ENCODE results near the gene SLC9C1. TPM values are rescaled to one million over a fixed set of nuclear protein-coding genes. Genes with fewer than 3 reads are reported as not detected.
A peak's percentile ranks its signal among the peaks of the same experiment; 100 is the strongest.

The SLC9C1 gene
- 0.10 TPM for total RNA-seq

DNA sequence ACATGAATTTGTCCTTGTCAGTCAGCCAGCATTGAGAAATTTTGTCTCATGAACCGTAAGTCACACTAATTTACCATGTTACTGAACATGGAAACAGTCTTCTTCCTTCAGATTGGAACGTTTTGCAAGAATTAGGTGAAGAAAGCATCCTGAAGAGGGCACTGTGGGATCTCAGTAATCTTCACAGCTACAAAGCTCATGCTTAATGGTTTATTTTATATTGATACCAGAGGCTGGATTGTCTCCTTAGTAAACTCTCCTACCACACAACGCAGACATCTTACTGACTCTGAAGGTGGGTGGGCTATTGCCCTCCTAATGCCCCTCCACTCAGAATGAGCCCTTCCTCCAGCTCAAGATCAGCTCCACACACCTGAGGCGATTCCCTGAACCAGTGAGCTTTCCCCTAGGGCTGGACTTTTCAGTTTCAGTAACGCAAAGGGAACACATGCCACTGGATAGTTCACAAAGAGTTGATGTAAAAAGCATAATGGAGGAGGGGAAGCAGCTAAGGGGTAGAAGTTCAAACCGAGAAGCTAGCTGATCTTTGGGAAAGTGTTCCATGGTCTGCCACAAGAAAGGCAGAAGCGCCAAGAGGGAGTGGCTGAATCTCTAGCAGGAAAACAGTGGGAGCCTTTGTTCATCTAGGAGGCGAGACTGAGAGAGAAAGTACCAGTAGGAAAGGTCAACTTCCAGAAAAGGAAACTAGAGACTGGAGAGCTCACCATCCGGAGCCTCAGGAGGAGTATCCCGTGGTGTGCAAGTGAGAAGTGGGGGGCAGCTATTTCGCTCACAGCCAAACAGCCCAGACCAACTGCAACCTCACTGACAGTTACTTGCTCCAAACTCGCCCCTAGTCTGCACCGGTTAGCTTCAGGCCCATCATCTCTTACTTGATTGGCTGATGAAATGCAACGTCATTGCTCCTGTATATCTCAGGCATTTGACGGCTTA lies at the start of gene SLC9C1:
TSS of gene SLC9C1 (minus strand) at position 849 of the 954 bp plus-strand sequence. CDS start 7,425 bp downstream, outside the sequence.
- H3K4me1 ChIP-seq (ENCODE audit: insufficient read depth, low read length), result peaks cover 5% of the 10 kb centered on the region
- peak within 1 kb of the TSS; percentile 1 for H3K4me3 ChIP-seq (ENCODE audit: low read length)
- H3K9me3 ChIP-seq (ENCODE audit: low read depth, low read length), result no peaks in the 10 kb centered on the region
- no peaks in the 10 kb centered on the region for H3K27me3 ChIP-seq (ENCODE audit: insufficient read depth, low read length)

DNA sequence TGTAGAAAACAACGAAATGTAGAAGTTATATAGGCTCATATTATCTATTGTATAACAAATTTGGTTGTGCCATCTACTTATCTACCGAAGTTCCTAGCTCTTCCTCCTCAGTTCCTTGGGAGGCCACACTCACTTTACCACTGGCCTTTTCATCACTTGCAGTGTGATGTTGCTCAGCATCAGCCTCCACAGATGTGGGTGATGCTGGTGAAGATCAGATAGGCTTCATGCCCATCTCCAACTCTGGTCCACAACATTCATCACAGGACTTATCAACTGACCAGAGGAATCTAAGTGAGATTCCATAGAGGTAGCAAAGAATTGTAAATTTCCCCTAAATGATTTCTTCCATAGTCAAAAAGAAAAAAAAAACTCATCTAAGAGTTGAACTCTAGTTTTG lies 47.4 kb upstream of the SLC9C1 start:
- Histone ChIP-seq H3K27me3 (ENCODE audit: insufficient read depth, low read length) (no peaks in the 10 kb centered on the region), H3K4me3 (ENCODE audit: low read length) (no peak overlapping the region), H3K4me1 (ENCODE audit: insufficient read depth, low read length) (no peaks in the 10 kb centered on the region), H3K9me3 (ENCODE audit: low read depth, low read length) (no peaks in the 10 kb centered on the region)

DNA sequence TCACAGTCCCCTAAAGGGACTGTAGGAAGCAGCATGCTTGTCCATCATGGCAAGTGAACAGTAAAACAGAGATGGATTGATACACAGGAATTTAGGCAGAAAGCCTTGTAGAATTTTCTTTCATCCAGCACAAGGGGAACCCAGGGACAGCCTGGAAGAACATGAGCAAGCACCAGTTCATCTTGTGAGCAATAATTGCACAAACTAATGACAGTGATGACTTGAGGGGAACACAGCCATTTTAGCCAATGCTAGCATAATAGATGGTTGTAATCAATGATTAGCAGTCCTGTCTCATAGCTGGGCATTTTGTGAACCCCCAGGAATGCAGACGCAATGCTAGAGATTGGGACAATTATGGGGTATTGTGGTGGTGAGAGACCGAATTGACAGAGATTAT lies 45.6 kb upstream of the SLC9C1 start:
- no peaks in the 10 kb centered on the region for H3K27me3 ChIP-seq (ENCODE audit: insufficient read depth, low read length)
- H3K9me3 ChIP-seq (ENCODE audit: low read depth, low read length), result no peaks in the 10 kb centered on the region
- H3K4me1 ChIP-seq (ENCODE audit: insufficient read depth, low read length), result no peaks in the 10 kb centered on the region
- no peak overlapping the region for H3K4me3 ChIP-seq (ENCODE audit: low read length)

DNA sequence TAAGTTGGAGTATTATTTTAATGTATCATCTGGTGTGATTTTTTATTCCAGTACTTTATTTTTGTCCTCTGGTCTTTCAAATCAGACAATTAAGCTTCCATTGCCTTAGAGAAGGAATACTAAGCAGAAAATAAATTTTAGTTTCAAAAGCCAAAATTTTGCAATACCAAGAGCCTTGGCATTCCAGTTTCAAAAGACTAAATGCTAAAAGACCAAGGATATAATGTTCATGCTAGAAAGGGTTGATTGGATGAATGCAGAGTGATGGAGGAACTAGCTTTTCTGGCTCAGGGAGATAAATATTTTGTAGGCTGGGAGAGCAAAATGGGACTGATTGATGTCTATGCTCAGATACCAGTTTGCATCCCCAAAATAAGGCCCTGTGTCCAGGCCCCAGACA lies 45.1 kb upstream of the SLC9C1 start:
- H3K4me1 ChIP-seq (ENCODE audit: insufficient read depth, low read length), result peaks cover under 1% of the 10 kb centered on the region
- H3K4me3 ChIP-seq (ENCODE audit: low read length), result no peak overlapping the region
- no peaks in the 10 kb centered on the region for H3K27me3 ChIP-seq (ENCODE audit: insufficient read depth, low read length)
- H3K9me3 ChIP-seq (ENCODE audit: low read depth, low read length), result no peaks in the 10 kb centered on the region

DNA sequence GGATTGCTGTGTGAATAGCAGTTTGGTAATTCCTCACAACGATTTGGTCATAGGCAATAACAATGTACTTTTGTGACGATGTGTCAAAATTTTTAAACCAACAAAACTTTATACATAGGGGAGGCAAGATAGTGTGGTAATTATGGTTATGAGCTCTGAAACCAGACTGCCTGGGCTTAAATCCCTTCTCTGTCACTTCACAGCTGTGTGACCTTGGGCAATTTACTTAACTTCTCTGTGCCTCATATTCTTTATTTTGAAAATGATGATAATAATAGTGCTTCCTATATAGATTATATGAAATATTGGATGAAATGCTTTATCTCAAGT lies 44.7 kb upstream of the SLC9C1 start:
- H3K9me3 ChIP-seq (ENCODE audit: low read depth, low read length), result no peaks in the 10 kb centered on the region
- H3K4me3 ChIP-seq (ENCODE audit: low read length), result no peak overlapping the region
- no peaks in the 10 kb centered on the region for H3K27me3 ChIP-seq (ENCODE audit: insufficient read depth, low read length)
- peaks cover 5% of the 10 kb centered on the region for H3K4me1 ChIP-seq (ENCODE audit: insufficient read depth, low read length)

DNA sequence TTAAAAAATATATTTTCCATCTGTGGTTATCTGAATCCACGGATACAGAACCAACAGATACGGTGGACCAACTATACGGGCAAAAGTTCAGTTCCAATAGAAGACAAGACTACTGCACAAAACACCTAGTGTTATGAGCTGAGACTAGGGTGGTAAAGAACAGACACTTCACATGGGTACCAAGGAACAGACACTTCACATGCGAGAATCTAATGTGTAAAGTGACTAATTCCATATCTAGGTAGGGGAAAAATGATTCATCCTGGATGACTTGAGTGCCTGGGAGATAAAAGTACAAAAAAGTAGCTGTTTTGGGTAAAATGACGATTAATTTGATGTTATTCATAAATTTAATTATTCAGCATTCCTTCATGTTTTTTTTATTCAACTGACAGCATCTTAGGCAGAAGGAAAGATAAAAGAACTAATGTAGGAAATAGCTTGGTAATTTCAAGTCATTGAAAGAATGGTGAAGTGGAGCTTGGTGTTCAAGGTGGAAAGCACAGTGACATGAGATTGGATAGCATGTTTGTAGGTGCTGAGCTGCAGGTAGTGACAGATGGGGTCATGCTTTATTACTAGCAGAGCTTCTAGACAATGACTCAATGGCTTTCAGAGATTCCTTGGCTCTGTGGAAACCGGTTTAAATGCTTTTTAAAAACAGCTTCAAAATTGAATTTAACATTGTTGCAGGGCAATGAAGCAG lies 44.2 kb upstream of the SLC9C1 start:
- peaks cover 9% of the 10 kb centered on the region for H3K4me1 ChIP-seq (ENCODE audit: insufficient read depth, low read length)
- no peaks in the 10 kb centered on the region for H3K27me3 ChIP-seq (ENCODE audit: insufficient read depth, low read length)
- H3K4me3 ChIP-seq (ENCODE audit: low read length), result no peak overlapping the region
- H3K9me3 ChIP-seq (ENCODE audit: low read depth, low read length), result no peaks in the 10 kb centered on the region

DNA sequence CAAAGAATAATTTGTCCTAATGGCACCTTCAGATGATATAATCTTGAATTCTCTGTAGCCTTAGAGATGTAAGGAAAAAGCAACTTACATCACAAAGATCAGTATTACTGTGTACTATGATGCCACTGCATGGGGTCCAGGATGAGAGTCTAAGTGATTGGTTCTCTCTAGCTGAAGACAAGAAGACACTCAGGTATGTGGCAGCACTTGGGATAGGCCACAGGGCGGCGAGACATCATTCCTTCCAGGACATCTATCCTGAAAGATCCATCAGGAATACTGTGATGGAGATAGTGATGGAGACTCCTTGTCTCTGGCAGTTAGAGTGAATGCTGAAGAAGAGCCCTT lies 41.4 kb upstream of the SLC9C1 start:
- H3K4me1 ChIP-seq (ENCODE audit: insufficient read depth, low read length), result peaks cover 23% of the 10 kb centered on the region
- H3K27me3 ChIP-seq (ENCODE audit: insufficient read depth, low read length), result no peaks in the 10 kb centered on the region
- H3K4me3 ChIP-seq (ENCODE audit: low read length), result no peak overlapping the region
- no peaks in the 10 kb centered on the region for H3K9me3 ChIP-seq (ENCODE audit: low read depth, low read length)

DNA sequence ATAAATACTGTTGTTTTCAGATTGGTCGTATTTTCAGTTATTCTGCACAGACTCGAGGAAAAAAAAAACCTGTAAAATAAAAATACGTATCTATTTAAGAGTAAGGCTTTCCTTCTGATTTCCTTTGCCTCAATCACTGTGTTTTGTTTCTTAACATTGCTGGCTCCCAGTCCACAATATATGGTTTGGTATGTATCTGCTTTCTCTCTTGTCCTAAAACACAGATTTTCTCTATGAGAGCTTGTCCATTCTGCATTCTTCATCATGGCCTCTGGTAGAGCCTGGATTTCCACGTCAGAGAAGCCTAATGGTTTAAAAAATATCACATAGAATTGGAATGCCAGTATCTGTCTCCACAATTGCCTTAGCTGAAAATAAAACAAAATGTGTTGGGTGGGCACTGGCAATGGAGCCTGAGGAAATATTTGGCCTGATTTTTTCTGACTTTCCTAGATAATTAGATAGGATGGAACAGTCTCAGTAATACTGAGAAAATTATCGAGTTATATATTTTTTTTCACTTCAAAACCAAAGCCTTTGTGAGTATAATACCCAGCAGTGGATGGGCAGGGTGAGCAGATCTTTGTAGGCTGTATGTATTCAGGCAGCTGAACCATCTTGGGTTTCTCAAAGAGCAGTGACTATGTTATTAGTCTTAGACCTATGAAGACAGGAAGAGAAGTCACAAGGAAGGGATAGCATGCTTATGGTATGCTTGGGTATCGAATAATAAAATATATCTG lies 40.8 kb upstream of the SLC9C1 start:
- H3K9me3 ChIP-seq (ENCODE audit: low read depth, low read length), result no peaks in the 10 kb centered on the region
- H3K27me3 ChIP-seq (ENCODE audit: insufficient read depth, low read length), result no peaks in the 10 kb centered on the region
- peak overlapping the region; percentile 56 for H3K4me3 ChIP-seq (ENCODE audit: low read length)
- H3K4me1 ChIP-seq (ENCODE audit: insufficient read depth, low read length), result peaks cover 23% of the 10 kb centered on the region

DNA sequence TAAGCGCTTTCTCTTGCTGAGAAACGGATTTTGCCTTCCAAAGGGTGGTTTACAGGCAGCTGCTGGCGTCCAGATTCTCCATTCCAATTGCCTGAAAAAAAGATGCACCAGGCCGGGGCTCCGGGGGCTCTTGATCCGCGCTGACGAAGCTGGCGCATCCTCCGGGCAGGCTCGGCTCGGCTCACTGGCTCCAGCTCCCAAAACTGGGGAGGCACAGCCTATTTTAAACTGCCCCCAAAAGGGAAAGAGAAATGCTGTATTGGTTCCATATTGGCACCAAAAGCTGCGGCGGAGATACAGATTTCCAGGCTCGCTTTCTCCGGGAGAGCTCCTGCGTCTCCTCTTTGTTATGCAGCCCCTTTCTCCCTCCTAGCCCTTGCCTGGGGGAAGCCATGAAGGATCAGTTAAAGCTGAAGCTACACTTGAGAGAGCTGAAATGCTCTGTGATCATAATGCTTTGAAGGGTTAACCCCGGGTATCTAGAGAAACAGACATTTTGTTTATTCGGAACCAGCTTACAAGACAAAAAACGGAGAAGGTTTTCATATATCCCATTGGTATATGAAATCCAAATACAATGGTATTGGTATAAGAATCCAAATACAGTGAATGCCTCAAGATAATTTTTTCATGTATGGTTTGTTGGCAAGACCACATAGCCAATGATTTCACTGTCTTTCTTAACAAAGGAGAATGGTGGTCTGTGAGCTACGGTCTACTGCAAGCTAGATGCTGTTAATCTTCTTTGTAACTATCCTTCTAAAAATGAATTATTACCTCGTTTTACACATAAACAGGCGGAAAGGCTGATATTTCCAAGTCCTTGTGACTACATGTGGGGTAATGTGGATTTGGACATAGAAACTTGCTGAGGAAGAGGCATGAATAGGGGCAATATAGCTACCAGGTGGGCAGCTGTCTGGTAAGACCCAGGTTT lies 39.6 kb upstream of the SLC9C1 start:
- no peaks in the 10 kb centered on the region for H3K9me3 ChIP-seq (ENCODE audit: low read depth, low read length)
- H3K4me3 ChIP-seq (ENCODE audit: low read length), result peak overlapping the region; percentile 56
- H3K27me3 ChIP-seq (ENCODE audit: insufficient read depth, low read length), result no peaks in the 10 kb centered on the region
- peaks cover 23% of the 10 kb centered on the region for H3K4me1 ChIP-seq (ENCODE audit: insufficient read depth, low read length)

DNA sequence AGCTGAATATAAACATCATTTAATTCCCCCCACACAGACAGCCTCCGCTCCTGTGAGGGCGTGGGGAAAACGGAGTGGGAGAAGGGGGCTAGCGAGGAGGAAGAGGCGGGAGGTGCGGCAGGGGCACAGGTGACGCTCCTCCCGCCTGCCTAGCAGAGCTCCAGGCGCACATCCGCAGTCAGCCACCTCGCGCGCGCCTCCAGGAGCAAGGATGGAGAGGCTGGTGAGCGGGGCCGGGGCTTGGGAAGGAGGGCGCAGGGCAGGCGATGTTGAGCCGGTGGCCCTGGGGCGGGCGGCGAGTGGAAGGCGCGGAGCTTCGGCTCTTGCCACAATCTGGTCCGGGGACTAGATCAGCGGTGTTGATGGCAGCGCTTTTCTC lies 39.0 kb upstream of the SLC9C1 start, which contains the start of gene CD200:
TSS of gene CD200 (plus strand) at position 155 of the 379 bp plus-strand sequence. CDS start at position 212, 57 bp downstream.
- no peaks in the 10 kb centered on the region for H3K9me3 ChIP-seq (ENCODE audit: low read depth, low read length)
- H3K4me1 ChIP-seq (ENCODE audit: insufficient read depth, low read length), result peaks cover 23% of the 10 kb centered on the region
- H3K4me3 ChIP-seq (ENCODE audit: low read length), result peak within 1 kb of the TSS; percentile 56
- no peaks in the 10 kb centered on the region for H3K27me3 ChIP-seq (ENCODE audit: insufficient read depth, low read length)

DNA sequence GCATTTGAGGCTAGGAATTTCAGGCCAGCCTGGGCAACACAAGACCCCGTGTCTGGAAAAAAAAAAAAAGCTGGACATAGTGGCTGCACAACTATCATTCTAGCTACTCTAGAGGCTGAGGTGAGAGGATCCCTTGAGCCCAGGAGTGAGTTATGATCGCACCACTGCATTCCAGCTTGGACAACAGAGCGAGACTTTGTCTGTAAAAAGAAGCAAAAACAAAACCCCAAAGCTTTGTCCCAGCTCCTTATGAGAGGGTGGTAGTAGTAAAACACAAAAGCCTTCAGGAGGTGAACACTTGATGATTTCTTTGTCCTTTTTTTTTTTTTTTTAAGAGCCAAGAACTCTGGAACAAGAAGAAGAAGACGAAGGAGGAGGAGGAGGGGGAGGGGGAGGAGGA lies 37.8 kb upstream of the SLC9C1 start:
- peaks cover 23% of the 10 kb centered on the region for H3K4me1 ChIP-seq (ENCODE audit: insufficient read depth, low read length)
- H3K9me3 ChIP-seq (ENCODE audit: low read depth, low read length), result no peaks in the 10 kb centered on the region
- H3K4me3 ChIP-seq (ENCODE audit: low read length), result no peak overlapping the region
- no peaks in the 10 kb centered on the region for H3K27me3 ChIP-seq (ENCODE audit: insufficient read depth, low read length)

DNA sequence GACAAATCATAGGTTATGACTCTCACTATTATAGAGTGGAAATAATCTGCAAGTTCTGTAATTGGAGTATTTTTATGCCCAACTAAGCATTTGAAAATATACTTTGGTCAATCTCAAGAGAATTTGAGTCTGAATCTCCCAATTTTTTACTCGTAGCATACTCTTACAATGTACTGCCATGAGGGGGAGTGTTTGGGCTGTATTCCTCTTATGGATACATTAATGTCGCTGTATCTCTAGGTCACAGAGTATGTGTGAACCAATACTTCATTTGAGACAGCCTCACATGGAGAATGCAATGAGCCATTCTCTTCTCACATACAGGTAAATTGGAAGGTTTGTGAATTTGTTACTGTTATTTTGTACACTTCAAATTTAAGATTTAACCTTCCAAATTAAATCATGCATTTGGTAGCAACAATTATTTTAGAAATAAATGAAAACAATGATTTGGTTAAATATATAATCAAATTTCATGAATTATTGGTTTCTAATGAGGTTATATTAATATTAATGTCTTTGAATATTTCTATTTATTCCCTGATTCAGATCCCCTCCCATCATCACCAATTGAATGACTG lies 33.4 kb upstream of the SLC9C1 start:
- no peak overlapping the region for H3K4me3 ChIP-seq (ENCODE audit: low read length)
- H3K27me3 ChIP-seq (ENCODE audit: insufficient read depth, low read length), result no peaks in the 10 kb centered on the region
- H3K9me3 ChIP-seq (ENCODE audit: low read depth, low read length), result no peaks in the 10 kb centered on the region
- H3K4me1 ChIP-seq (ENCODE audit: insufficient read depth, low read length), result peaks cover 7% of the 10 kb centered on the region

DNA sequence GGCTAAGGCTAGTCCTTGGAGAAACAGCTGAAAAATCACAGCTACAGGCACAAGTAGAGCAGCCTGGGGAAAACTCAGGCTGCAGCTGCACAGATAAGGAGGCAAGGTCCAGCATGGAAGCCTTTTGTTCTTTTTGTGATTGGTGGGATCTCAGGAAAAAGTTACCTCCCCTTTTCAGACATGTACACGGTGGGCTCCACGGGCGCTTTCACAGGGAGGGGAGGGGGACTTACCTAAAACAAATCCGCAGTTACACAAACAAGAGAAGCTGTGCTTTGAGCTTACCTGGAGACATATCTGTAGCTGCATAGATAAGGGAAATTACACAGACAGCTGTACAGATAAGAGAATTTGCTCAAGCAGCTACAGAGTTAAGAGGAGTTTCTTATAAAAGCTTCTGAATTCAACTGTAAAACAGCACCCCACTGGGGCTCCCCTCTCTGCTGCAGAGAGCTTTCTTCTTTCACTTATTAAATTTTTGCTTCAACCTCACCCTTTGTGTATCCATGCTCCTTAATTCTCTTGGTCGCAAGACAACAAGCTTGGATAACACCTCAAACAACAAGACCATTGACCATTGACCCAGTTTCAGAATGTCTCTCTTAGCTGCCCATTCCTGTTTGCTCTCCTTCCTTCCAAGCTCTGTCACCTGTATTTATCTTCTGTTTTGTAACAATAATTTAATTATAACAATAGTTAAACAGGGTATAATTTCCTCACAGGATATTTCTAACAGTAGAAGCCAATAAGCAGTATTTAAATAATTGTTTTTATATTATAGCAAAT lies 28.0 kb upstream of the SLC9C1 start:
- Histone ChIP-seq H3K27me3 (ENCODE audit: insufficient read depth, low read length) (no peaks in the 10 kb centered on the region), H3K4me1 (ENCODE audit: insufficient read depth, low read length) (no peaks in the 10 kb centered on the region), H3K4me3 (ENCODE audit: low read length) (no peak overlapping the region), H3K9me3 (ENCODE audit: low read depth, low read length) (no peaks in the 10 kb centered on the region)
